Activated T-cell treated with anti-CD3 and anti-CD28 coated beads, Interleukin-2, amount 50 U/mL, for 48 hours (primary cell): ENCODE results near the gene SHISAL1.
A peak's percentile ranks its signal among the peaks of the same experiment; 100 is the strongest.

ENCODE experiments used
- DNase-seq, 2 experiments: peaks; one replicate each; pipeline ENCODE4 v3.0.0-alpha.2; 2020

Gene SHISAL1

GRCh38 chr22:44341431-44342346 is 28.9 kb upstream of the SHISAL1 start:
- no peak for DNase-seq

DNA sequence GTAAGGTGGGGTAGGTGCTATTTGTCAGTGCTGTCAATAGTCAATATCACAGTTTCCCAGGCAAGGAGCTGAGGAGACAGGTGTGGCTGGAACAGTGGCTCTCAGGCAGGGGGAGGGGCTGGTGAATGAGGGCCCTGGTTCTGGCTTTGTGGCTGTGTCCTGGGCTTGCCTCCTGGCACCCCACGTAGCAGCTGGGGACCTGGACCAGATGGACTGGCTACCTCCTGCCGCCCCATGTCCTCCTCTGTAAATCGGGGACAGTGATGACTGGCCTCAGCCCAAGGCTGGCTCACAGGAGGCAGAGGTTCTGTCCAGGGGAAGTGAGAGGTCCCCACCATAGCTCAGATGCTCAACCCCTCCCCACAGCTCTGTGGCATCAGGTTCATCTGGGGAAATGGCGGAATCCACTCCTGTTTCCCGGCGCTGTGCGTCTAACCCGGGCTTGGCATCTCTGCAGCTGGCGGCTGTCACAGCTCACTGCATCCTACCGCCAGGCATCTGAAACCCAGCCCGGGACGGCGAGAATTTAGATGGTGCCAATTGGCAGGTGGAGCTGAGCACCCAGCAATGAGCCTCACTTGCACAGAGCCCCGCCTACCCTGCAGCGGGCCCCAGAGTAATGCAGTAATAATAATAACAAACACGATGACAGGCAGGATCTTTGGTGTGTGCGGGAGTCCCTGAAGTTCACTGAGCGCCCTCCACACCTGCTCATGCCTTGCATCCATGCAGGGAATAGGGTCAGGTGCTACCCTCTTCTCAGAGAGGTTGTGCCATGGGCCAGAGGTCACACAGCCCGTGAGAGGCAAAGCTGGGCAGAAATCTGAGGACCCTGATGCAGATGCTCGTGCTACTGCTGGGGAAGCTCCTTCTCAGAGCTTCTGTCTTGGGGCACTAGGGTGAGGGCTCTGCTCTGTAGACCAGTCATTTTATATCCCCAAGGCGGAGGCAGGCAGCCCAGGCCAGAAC is 27.8 kb upstream of the SHISAL1 start:
- no peak for DNase-seq

GRCh38 chr22:44338906-44339305 is 26.2 kb upstream of the SHISAL1 start:
- DNase-seq, result no peak

DNA sequence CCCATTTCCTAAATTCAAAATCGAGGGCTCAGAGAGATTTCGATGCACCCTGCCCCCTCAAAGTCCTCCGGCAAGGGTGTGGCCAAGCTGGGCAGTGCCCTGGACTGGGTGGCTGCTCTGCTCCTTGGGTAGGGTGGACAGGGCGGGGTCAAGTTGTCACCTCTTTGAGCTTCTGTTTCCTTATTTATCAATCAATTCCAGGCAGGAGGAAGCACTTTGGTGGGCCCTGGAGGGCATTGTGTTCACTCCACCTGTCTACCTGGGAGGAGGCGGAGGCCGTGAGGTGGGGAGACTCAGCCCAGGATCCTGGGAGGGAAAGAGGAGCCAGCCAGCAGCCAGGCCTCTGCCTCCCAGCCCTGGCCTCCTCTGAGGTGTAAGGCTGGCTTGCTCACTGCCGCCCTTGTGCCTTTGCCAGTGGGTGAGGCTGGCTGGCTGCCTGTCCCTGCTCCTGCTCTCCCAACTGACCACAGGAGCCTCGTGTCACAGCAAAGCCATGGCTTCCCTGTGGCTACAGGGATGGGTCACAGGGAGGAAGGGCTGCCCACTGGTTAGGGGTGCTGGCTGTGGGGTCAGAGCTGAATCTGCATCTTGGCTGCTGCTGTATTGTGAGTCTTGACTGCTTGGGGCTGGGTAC is 25.5 kb upstream of the SHISAL1 start:
- DNase-seq, result no peak

GRCh38 chr22:44337678-44338004 is 24.9 kb upstream of the SHISAL1 start:
- DNase-seq, result peak in 1 of 2 experiments; percentile 33

- no peak for DNase-seq
Observed at GRCh38 chr22:44336962-44337677, 24.4 kb upstream of the SHISAL1 start.

- DNase-seq, result peak in 1 of 2 experiments; percentile 34
Observed at GRCh38 chr22:44335903-44336803, 23.4 kb upstream of the SHISAL1 start.

- no peak for DNase-seq
Observed at GRCh38 chr22:44335066-44335839, 22.5 kb upstream of the SHISAL1 start.

- DNase-seq, result no peak
Observed at GRCh38 chr22:44333847-44334635, 21.3 kb upstream of the SHISAL1 start.

- no peak for DNase-seq
Observed at GRCh38 chr22:44332946-44333345, 20.2 kb upstream of the SHISAL1 start.

GRCh38 chr22:44331881-44332714 is 19.3 kb upstream of the SHISAL1 start:
- DNase-seq, result no peak

DNA sequence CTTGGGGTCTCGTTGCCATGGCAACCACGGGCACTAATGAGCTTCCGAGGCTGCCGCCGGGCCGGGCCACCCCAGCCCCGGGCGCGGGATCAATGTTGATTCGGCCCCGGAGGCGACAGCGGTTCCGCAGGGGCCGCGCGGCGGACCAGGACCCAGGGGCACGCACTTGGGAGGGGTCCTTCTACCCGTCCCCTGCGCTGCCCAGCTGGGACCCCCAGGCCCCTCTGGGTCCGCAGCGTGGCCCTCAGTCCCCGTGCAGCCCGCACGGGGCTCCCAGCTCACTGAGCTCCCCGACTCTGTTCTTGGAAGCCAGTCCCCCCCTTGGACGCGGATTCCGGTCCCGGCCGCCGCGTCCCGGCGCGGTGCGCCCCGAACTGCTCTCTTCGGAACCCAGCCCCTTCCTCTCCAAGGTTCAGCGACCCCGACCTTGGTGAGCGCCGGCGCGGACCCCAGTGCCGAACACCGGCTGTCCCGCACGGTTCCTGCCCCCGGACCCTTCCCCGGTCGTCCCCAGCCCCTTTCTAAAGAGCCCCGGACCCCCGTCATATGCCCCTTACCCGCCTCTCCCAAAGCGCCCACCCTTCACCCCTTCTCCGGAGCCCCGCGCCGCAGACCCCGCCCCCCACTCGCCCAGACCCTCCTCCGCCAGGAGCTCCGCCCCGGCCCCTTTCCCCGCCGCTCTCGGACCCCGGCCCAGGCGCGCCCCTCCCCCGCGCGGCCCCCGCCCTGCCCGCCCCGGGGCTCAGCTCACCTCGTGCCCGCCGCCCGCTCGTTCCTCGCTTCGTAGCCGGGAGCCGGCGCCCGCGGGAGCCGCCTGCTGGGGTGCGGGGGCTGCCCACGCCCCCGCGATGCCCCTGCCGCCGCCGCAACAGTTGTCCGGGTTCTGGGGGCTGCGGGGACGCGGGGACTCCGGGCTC is 18.3 kb upstream of the SHISAL1 start:
- DNase-seq, result no peak

DNA sequence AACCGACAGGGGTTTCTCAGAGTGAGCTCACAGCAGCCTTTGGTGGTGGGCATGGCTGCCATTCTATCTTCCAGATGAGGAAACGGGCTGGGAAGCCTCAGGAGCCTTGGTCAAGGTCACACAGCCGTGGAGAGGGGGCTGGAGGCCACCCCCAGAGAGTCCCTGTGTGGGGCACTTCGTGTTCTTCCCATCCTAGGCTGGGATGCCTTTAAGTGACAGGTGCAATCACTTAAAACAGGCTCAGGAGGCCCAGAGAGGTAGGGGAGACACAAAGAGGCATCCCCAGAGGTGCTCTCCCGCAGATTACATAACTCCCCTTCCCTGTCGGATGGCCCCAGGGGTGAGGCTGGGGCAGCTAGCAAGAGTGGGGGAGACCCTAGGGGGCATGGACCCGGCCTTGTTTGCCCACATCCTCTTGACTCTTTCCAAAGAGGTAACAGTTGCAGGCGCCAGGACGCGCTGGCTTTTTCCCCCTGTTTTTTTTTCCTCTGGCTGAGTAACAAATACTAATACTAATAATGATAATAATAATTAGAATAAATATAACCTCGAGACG is 17.5 kb upstream of the SHISAL1 start:
- no peak for DNase-seq

DNA sequence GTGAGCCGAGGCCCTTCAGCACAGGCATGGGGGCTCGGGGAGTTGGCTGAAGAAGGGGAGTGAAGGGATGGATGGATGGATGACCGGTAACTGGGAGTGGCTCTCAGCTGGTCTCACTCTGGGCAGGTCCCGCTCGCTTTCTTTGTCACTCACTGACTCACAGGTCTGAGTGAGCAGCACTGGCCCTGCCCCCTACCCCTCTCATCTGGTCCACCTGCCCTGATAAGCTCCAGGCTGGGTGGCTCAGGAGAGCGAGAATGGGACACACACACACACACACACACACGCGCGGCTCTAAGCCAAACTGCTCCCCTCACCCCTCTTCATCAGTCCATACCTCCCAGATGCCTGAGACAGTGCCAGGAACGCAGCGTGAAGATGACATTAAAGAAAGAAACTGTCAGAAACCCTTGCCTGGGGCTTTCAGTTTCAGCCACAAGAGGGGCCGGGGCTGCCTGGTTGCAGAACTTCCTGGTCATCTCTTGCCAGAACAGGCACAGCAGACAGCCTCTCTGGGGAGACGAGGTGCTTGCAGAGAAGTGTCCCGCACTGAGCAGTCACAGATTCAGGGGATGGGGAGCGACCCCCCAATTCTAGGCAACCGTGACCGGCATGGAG is 16.5 kb upstream of the SHISAL1 start:
- DNase-seq, result peak; percentile 51 to 57

- no peak for DNase-seq
Observed at GRCh38 chr22:44328762-44329161, 16.0 kb upstream of the SHISAL1 start.

- no peak for DNase-seq
Observed at GRCh38 chr22:44328326-44328725, 15.6 kb upstream of the SHISAL1 start.

DNA sequence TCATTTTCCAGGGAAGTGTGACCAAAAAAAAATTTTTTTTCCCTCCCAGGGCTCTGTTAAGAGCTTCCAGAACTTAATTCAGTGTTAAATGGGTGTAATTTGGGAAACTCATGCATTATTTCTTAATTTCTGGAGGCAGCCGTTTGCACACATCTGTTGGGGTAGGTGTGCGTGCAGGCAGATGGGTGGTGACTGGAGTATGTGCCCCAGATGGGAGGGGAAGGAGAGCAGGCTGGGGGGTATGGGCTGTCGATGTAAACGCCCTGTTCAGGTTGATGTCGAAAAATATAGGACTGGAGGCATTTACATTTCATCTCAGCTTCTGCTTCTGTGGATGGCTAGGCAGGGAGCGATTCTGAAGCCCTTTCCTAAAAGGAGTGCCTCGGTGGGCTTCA is 13.7 kb upstream of the SHISAL1 start:
- no peak for DNase-seq
